Endothelial cell of umbilical vein (primary cell): ENCODE results near the gene PCLO. TPM values are rescaled to one million over a fixed set of nuclear protein-coding genes. Genes with fewer than 3 reads are reported as not detected.
A peak's percentile ranks its signal among the peaks of the same experiment; 100 is the strongest.

ENCODE experiments used
- BruUV-seq: library from RNA; stranded (reverse); fragments of 400-500 nt; replicated peaks from 2 replicates; lab custom pipeline; 2021; lab: Mats Ljungman, UMichigan
- CTCF ChIA-PET: fragments of 300-600, 350-600 bp; sonication (Branson Sonifier 250); formaldehyde crosslinking; loops from one replicate; lab custom pipeline; 2021; ENCODE audit warnings: antibody characterized with exemption, inconsistent platforms; lab: Charles Lee
- POLR2A ChIA-PET: fragments of 300-600, 350-600 bp; sonication (Branson Sonifier 250); formaldehyde crosslinking; loops from one replicate; lab custom pipeline; 2021; ENCODE audit warnings: antibody characterized with exemption, inconsistent platforms; lab: Charles Lee
- DNase-seq: peaks from one replicate; pipeline ENCODE4 v3.0.0-alpha.2; 2011; ENCODE audit warnings: low read depth, low spot score
- FAIRE-seq: peaks from 2 replicates; lab custom pipeline; 2011; peaks lifted over from hg19 to GRCh38; lab: Jason Lieb, UNC
- H2AFZ ChIP-seq: 2 replicates; pipeline ENCODE4 v1.6.0; 2012; ENCODE audit warnings: low read depth, low read length, control low read depth, inconsistent platforms
- H3K27ac ChIP-seq: 2 replicates; pipeline ENCODE4 v1.5.1; 2011; ENCODE audit warnings: low read depth, mild to moderate bottlenecking, control low read depth, low read length, moderate library complexity; ENCODE audit not compliant: insufficient read depth
- H3K27me3 ChIP-seq, 2 experiments: 2 replicates each; pipeline versions ENCODE4 v1.6.0 to v1.6.1; 2011; ENCODE audit warnings: low read length in 2 of 2, mixed read lengths in 1 of 2; ENCODE audit not compliant: control insufficient read depth in 2 of 2, insufficient read depth in 2 of 2
- H3K36me3 ChIP-seq, 2 experiments: 2 replicates in 1 of 2; 3 replicates in 1 of 2; pipeline ENCODE4 v1.5.1; 2011; ENCODE audit warnings: low read length in 2 of 2, mild to moderate bottlenecking in 1 of 2, moderate library complexity in 1 of 2; ENCODE audit not compliant: control insufficient read depth in 2 of 2, insufficient read depth in 2 of 2; ENCODE audit errors: extremely low read depth in 1 of 2
- H3K4me1 ChIP-seq: 3 replicates; pipeline ENCODE4 v1.5.1; 2011; ENCODE audit warnings: mild to moderate bottlenecking, low read length; ENCODE audit not compliant: control insufficient read depth, insufficient read depth; ENCODE audit errors: extremely low read depth
- H3K4me2 ChIP-seq: 2 replicates; pipeline ENCODE4 v1.6.1; 2011; ENCODE audit warnings: low read length, control low read depth, mixed read lengths; ENCODE audit not compliant: insufficient read depth
- H3K4me3 ChIP-seq, 3 experiments: fragments of 200-600 bp in 1 of 3; sonication (generic), shearing (Covaris generic) in 1 of 3; replicated peaks in 1 of 3; 2 replicates each; pipeline ENCODE4 v1.5.1; 2011 to 2016; ENCODE audit warnings: control low read depth in 3 of 3, low read length in 3 of 3, mild to moderate bottlenecking in 2 of 3, inconsistent platforms in 1 of 3, low read depth in 1 of 3, moderate library complexity in 1 of 3; ENCODE audit not compliant: insufficient read depth in 1 of 3
- H3K79me2 ChIP-seq: 2 replicates; pipeline ENCODE4 v1.6.0; 2012; ENCODE audit warnings: low read length, inconsistent platforms; ENCODE audit not compliant: control insufficient read depth, insufficient read depth
- H3K9ac ChIP-seq: replicated peaks from 2 replicates; pipeline ENCODE3; 2011; ENCODE audit warnings: low read length, control low read depth; ENCODE audit not compliant: insufficient read depth; ENCODE audit errors: extremely low read depth
- H3K9me1 ChIP-seq: replicated peaks from 3 replicates; pipeline ENCODE4 v1.6.0; 2011; ENCODE audit warnings: mild to moderate bottlenecking, low read length; ENCODE audit not compliant: control insufficient read depth, insufficient read depth; ENCODE audit errors: extremely low read depth
- H3K9me3 ChIP-seq: replicated peaks from 2 replicates; pipeline ENCODE4 v1.5.1; 2012; ENCODE audit warnings: low read length, inconsistent platforms; ENCODE audit not compliant: control insufficient read depth, insufficient read depth
- H4K20me1 ChIP-seq: replicated peaks from 2 replicates; pipeline ENCODE3; 2011; ENCODE audit warnings: mild to moderate bottlenecking, low read length; ENCODE audit not compliant: control insufficient read depth, insufficient read depth; ENCODE audit errors: extremely low read depth
- CTCF ChIP-seq, 2 donors: IDR thresholded peaks; 1 replicate in 1 of 2; 2 replicates in 1 of 2; pipeline ENCODE4 v1.5.1; 2011; ENCODE audit warnings: low read length in 2 of 2, mild to moderate bottlenecking in 2 of 2, moderate library complexity in 2 of 2, control low read depth in 1 of 2, inconsistent platforms in 1 of 2, low read depth in 1 of 2; ENCODE audit not compliant: insufficient read depth in 1 of 2; ENCODE audit errors: extremely low read depth in 1 of 2
- EZH2 ChIP-seq: IDR thresholded peaks from 2 replicates; pipeline ENCODE4 v1.6.1; 2012; ENCODE audit warnings: borderline replicate concordance, low read depth, mild to moderate bottlenecking, moderate library complexity, low read length, inconsistent platforms; ENCODE audit not compliant: severe bottlenecking
- FOS ChIP-seq: IDR thresholded peaks from 2 replicates; pipeline ENCODE4 v1.6.1; 2011; ENCODE audit warnings: mild to moderate bottlenecking, low read length, moderate library complexity, borderline replicate concordance; ENCODE audit not compliant: insufficient read depth
- GATA2 ChIP-seq: IDR thresholded peaks from 2 replicates; pipeline ENCODE4 v1.7.0; 2011; ENCODE audit warnings: low read depth, mild to moderate bottlenecking, moderate library complexity, mixed read lengths, low read length; ENCODE audit not compliant: insufficient read length, insufficient read depth
- MYC ChIP-seq: IDR thresholded peaks from one replicate; pipeline ENCODE4 v1.6.1; 2011; ENCODE audit warnings: mild to moderate bottlenecking, low read depth, low read length
- dilution Hi-C: fragments of 300-500 bp; cut with MboI; formaldehyde crosslinking; loops from one replicate; pipeline ENCODE4 v1.15.0; 2019; ENCODE audit warnings: low sequenced_read_pairs; ENCODE audit not compliant: extremely low pct_ligation_motif_present
- intact Hi-C: fragments of 100-400 bp; cut with micrococcal nuclease; formaldehyde crosslinking; loops from one replicate; pipeline ENCODE4 v1.10.0; 2022
- polyA plus RNA-seq, 4 experiments: library from polyadenylated mRNA; depleted of rRNA in 3 of 4; stranded (reverse) in 3 of 4; unstranded in 1 of 4; fragments of >200 nt; gene quantifications; 2 replicates each; pipeline versions ENCODE4 v1.2.1 to v1.2.3, GENCODE V29; 2011 to 2012; ENCODE audit warnings: missing spikeins in 1 of 4
- total RNA-seq: library from RNA; stranded (reverse); gene quantifications from 2 replicates; pipeline ENCODE4 v1.2.3, GENCODE V29; 2021

PCLO gene
- total and polyA plus RNA-seq, 2 donors (not counting 3 experiments of a cell fraction or from before 2014, with no cell fraction given), result 0.04 to 0.75 TPM

- intact Hi-C loops, result loop anchor here (5.0 kb wide), 1 partner anchor 350 kb away; no protein-coding TSS in a partner anchor
- POLR2A ChIA-PET, result no interaction called here
These were observed 734 bp downstream of the PCLO start for GRCh38 chr7:83161899-83162401.

GRCh38 chr7:83161186-83161585, 1.5 kb downstream of the PCLO start:
- BruUV-seq, result no TSS peak
- CTCF ChIA-PET, result interaction anchor here (0.7 to 1.8 kb wide), 2 partner anchors 9 to 20 kb away, joined by 3 to 8 read pairs; no protein-coding TSS in a partner anchor

More at GRCh38 chr7:83161899-83162401, 734 bp downstream of the PCLO start:
- no peaks in the 10 kb centered on the region for H3K9me1 ChIP-seq
- no peak overlapping the region for H3K9ac ChIP-seq
- H3K27me3 ChIP-seq, result peaks cover 4 to 12% of the 10 kb centered on the region in 2 experiments
- H3K36me3 ChIP-seq, result no peaks in the 10 kb centered on the region
- dilution Hi-C loops, result no loop called here
- no peaks in the 10 kb centered on the region for H3K9me3 ChIP-seq
- H3K4me1 ChIP-seq, result peaks cover 9% of the 10 kb centered on the region
- peak overlapping the region; percentile 34 to 62 (median 43) for H3K4me3 ChIP-seq
- no peak for TF ChIP-seq GATA2
- no peak for TF ChIP-seq MYC
- TF ChIP-seq FOS, result no peak
- peak; percentile 26 for TF ChIP-seq EZH2
- FAIRE-seq, result no peak
- BruUV-seq, result no TSS peak
- CTCF ChIA-PET, result interaction anchor here (0.7 to 1.9 kb wide), 3 partner anchors 9 to 351 kb away, joined by 3 to 8 read pairs (median 7); no protein-coding TSS in a partner anchor
- H3K4me2 ChIP-seq, result peak overlapping the region; percentile 91
- no peaks in the 10 kb centered on the region for H4K20me1 ChIP-seq
- no peak for DNase-seq
- H3K27ac ChIP-seq, result no peak overlapping the region
- H3K79me2 ChIP-seq, result no peaks in the 10 kb centered on the region
- H2AFZ ChIP-seq, result peak overlapping the region; percentile 80

More at GRCh38 chr7:83161186-83161585, 1.5 kb downstream of the PCLO start:
- H3K79me2 ChIP-seq, result no peaks in the 10 kb centered on the region
- peaks cover 4 to 14% of the 10 kb centered on the region in 2 experiments for H3K27me3 ChIP-seq
- POLR2A ChIA-PET, result no interaction called here
- no peak overlapping the region for H3K9ac ChIP-seq
- no peaks in the 10 kb centered on the region for H3K9me1 ChIP-seq
- no peaks in the 10 kb centered on the region for H3K9me3 ChIP-seq
- no peak overlapping the region for H3K27ac ChIP-seq
- no peak for TF ChIP-seq FOS
- TF ChIP-seq CTCF (IDR thresholded peaks at IDR 0.05; ENCODE audit: extremely low read depth in 1 of 2, insufficient read depth in 1 of 2, low read depth in 1 of 2, low read length in 2 of 2), result no peak
- H4K20me1 ChIP-seq, result no peaks in the 10 kb centered on the region
- intact Hi-C loops (loop anchor here (5.0 kb wide), 1 partner anchor 349 kb away; no protein-coding TSS in a partner anchor), dilution Hi-C loops (no loop called here)
- H3K4me1 ChIP-seq, result peaks cover 9% of the 10 kb centered on the region
- H2AFZ ChIP-seq, result no peak overlapping the region
- no peak overlapping the region for H3K4me3 ChIP-seq
- peak; percentile 6 for DNase-seq
- no peak overlapping the region for H3K4me2 ChIP-seq
- H3K36me3 ChIP-seq, result no peaks in the 10 kb centered on the region
- no peak for FAIRE-seq
